BJ (cell line): Measurements from ENCODE around the gene DNAH12. TPM values are rescaled to one million over a fixed set of nuclear protein-coding genes. Genes with fewer than 3 reads are reported as not detected.

ENCODE experiments used
- CTCF ChIA-PET: fragments of 350-600 bp; formaldehyde crosslinking; extraction: SDS; loops from one replicate; lab custom pipeline; 2021; ENCODE audit warnings: antibody characterized with exemption, inconsistent platforms; lab: Yijun Ruan, JAX
- POLR2A ChIA-PET: fragments of 300-600 bp; sonication (Branson Sonifier 250); formaldehyde crosslinking; extraction: SDS; loops from one replicate; lab custom pipeline; 2021; ENCODE audit warnings: antibody characterized with exemption; lab: Charles Lee
- DNase-seq: peaks from one replicate; pipeline ENCODE4 v3.0.0-alpha.2; 2011; ENCODE audit warnings: low read depth
- H3K27me3 ChIP-seq: 2 replicates; pipeline ENCODE4 v1.6.0; 2011; ENCODE audit warnings: low read length; ENCODE audit not compliant: control insufficient read depth, insufficient read depth
- H3K36me3 ChIP-seq: 2 replicates; pipeline ENCODE4 v1.5.1; 2011; ENCODE audit warnings: low read length; ENCODE audit not compliant: control insufficient read depth, insufficient read depth
- H3K4me3 ChIP-seq: 2 replicates; pipeline ENCODE4 v1.5.1; 2011; ENCODE audit warnings: low read depth, mild to moderate bottlenecking, control low read depth, low read length
- polyA plus RNA-seq: library from polyadenylated mRNA; depleted of rRNA; stranded (reverse); fragments of >200 nt; gene quantifications from 2 replicates; pipeline ENCODE4 v1.2.3, GENCODE V29; 2011; rRNA removed
- small RNA-seq: library from RNA; depleted of rRNA; stranded (forward); fragments of <200 nt; gene quantifications from one replicate; pipeline ENCODE3, GENCODE V24; 2012; ENCODE audit warnings: low replicate concordance, low read depth; ENCODE audit not compliant: insufficient read length
- TF ChIP-seq, protein P1 (sequence below): IDR thresholded peaks from 2 replicates; pipeline ENCODE4 v1.5.1; 2011; ENCODE audit warnings: low read depth, mild to moderate bottlenecking, control low read depth, inconsistent platforms, low read length, moderate library complexity; ENCODE audit not compliant: insufficient read depth

Gene DNAH12
- polyA plus RNA-seq, 1 experiment: not detected

DNA sequence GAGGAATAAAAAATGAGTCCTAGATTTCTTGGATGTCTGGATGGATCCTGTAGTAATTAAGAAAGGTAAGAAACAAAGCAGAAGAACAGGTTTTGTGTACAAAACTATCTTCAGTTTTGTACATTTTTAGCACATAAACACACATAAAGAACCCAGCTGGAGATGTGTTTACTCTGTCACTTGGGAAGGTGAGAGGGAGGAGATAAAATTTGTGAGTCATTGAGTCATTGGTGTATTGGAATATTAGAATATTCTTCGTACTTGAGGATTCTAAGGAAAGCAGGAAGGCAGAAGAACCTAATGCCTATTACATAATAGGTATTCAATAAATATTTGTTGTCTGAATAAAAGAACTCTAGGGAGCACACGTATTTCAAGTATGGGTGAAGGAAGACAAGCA lies 299.2 kb downstream of the DNAH12 start:
- ChIA-PET POLR2A (no interaction called here), CTCF (interaction anchor here (0.6 to 1.0 kb wide), 3 partner anchors 74 to 462 kb away, joined by 3 to 4 read pairs (median 3); no protein-coding TSS in a partner anchor)
- Histone ChIP-seq H3K27me3 (no peaks in the 10 kb centered on the region), H3K36me3 (peaks cover 2% of the 10 kb centered on the region), H3K4me3 (no peak overlapping the region)
- TF ChIP-seq, protein P1, sequence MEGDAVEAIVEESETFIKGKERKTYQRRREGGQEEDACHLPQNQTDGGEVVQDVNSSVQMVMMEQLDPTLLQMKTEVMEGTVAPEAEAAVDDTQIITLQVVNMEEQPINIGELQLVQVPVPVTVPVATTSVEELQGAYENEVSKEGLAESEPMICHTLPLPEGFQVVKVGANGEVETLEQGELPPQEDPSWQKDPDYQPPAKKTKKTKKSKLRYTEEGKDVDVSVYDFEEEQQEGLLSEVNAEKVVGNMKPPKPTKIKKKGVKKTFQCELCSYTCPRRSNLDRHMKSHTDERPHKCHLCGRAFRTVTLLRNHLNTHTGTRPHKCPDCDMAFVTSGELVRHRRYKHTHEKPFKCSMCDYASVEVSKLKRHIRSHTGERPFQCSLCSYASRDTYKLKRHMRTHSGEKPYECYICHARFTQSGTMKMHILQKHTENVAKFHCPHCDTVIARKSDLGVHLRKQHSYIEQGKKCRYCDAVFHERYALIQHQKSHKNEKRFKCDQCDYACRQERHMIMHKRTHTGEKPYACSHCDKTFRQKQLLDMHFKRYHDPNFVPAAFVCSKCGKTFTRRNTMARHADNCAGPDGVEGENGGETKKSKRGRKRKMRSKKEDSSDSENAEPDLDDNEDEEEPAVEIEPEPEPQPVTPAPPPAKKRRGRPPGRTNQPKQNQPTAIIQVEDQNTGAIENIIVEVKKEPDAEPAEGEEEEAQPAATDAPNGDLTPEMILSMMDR: no peak
- no peak for DNase-seq

Small RNA genes lying within 50 kb of the gene (small RNA-seq; reads per million reads assigned to genes)
- not detected for gene RF00019
- not detected for gene RNU6-108P
- gene RNU6-1181P: not detected
- gene RNU6-483P: not detected

Other genes starting within 250 kb of the DNAH12 start
- gene PDE12, start 11.9 kb upstream of the DNAH12 start, polyA plus RNA-seq: 9.6 and 10.4 TPM in 2 replicates
- gene ARF4, start 53.0 kb upstream of the DNAH12 start, polyA plus RNA-seq: 476 and 810 TPM in 2 replicates
- gene DENND6A, start 148.7 kb upstream of the DNAH12 start, polyA plus RNA-seq: 8.5 and 10.2 TPM in 2 replicates
- gene SLMAP, start 212.0 kb upstream of the DNAH12 start, polyA plus RNA-seq: 24.1 and 28.6 TPM in 2 replicates